Peyer's patch (tissue), 4 donors: ENCODE results near the gene DAAM1.

ENCODE experiments used
- POLR2A ChIP-seq, 2 donors: fragments of 450-650 bp; IDR thresholded peaks; one replicate each; pipeline ENCODE4 v1.5.1; 2017; ENCODE audit warnings: antibody characterized with exemption in 2 of 2, mild to moderate bottlenecking in 2 of 2, moderate library complexity in 2 of 2
- TF ChIP-seq, protein P1 (sequence below), 6 experiments: fragments of 450-650 bp in 4 of 6; fragments of 200-600 bp in 2 of 6; sonication (generic) in 1 of 6; IDR thresholded peaks; one replicate each; pipeline ENCODE4 v1.5.1; 2017 to 2019; ENCODE audit warnings: antibody characterized with exemption in 6 of 6, mild to moderate bottlenecking in 3 of 6, moderate library complexity in 1 of 6

GRCh38 chr14:59310633-59311032, 122.2 kb downstream of the DAAM1 start:
- TF ChIP-seq, protein P1, sequence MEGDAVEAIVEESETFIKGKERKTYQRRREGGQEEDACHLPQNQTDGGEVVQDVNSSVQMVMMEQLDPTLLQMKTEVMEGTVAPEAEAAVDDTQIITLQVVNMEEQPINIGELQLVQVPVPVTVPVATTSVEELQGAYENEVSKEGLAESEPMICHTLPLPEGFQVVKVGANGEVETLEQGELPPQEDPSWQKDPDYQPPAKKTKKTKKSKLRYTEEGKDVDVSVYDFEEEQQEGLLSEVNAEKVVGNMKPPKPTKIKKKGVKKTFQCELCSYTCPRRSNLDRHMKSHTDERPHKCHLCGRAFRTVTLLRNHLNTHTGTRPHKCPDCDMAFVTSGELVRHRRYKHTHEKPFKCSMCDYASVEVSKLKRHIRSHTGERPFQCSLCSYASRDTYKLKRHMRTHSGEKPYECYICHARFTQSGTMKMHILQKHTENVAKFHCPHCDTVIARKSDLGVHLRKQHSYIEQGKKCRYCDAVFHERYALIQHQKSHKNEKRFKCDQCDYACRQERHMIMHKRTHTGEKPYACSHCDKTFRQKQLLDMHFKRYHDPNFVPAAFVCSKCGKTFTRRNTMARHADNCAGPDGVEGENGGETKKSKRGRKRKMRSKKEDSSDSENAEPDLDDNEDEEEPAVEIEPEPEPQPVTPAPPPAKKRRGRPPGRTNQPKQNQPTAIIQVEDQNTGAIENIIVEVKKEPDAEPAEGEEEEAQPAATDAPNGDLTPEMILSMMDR (IDR thresholded peaks at IDR 0.05): no peak
- no peak for TF ChIP-seq POLR2A (IDR thresholded peaks at IDR 0.05)
